ENCODE measurements around the gene MAD2L1BP. TPM values are rescaled to one million over a fixed set of nuclear protein-coding genes. Genes with fewer than 3 reads are reported as not detected.

The MAD2L1BP gene
- total and polyA plus RNA-seq, 2 of the 4 experiments (the other 2 are of a cell fraction): 28.1 to 50.2 TPM

- H3K9me1 ChIP-seq (ENCODE audit: insufficient read depth, low read length): peaks cover 32% of the 10 kb centered on the region
- H4K20me1 ChIP-seq (ENCODE audit: insufficient read depth, low read length): no peaks in the 10 kb centered on the region; the same call in 1 of the 2 replicates
- in situ Hi-C loops (cut with MboI; ENCODE audit: low sequenced_read_pairs): no loop called here
- H3K4ac ChIP-seq (ENCODE audit: low read depth, low read length): no peak overlapping the region
- CTCF ChIA-PET: no interaction called here
- no peak overlapping the region for H2BK15ac ChIP-seq (ENCODE audit: low read depth, low read length)
- H4K8ac ChIP-seq (ENCODE audit: low read depth in 2 of 2, low read length in 2 of 2): no peak overlapping the region
- H3K27me3 ChIP-seq (ENCODE audit: control insufficient read depth, insufficient read depth, low read length): no peaks in the 10 kb centered on the region
- no peak overlapping the region for H3K4me3 ChIP-seq (ENCODE audit: insufficient read depth, low read depth, low read length)
- no peak overlapping the region for H3K56ac ChIP-seq (ENCODE audit: extremely low read depth, insufficient read depth, low read length)
- no peak for TF ChIP-seq BHLHE40 (IDR thresholded peaks at IDR 0.05; ENCODE audit: low read depth, low read length)
- no peak for TF ChIP-seq MXI1 (IDR thresholded peaks at IDR 0.05; ENCODE audit: borderline replicate concordance, low read depth, low read length)
- TF ChIP-seq, protein P1, sequence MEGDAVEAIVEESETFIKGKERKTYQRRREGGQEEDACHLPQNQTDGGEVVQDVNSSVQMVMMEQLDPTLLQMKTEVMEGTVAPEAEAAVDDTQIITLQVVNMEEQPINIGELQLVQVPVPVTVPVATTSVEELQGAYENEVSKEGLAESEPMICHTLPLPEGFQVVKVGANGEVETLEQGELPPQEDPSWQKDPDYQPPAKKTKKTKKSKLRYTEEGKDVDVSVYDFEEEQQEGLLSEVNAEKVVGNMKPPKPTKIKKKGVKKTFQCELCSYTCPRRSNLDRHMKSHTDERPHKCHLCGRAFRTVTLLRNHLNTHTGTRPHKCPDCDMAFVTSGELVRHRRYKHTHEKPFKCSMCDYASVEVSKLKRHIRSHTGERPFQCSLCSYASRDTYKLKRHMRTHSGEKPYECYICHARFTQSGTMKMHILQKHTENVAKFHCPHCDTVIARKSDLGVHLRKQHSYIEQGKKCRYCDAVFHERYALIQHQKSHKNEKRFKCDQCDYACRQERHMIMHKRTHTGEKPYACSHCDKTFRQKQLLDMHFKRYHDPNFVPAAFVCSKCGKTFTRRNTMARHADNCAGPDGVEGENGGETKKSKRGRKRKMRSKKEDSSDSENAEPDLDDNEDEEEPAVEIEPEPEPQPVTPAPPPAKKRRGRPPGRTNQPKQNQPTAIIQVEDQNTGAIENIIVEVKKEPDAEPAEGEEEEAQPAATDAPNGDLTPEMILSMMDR (conservative IDR thresholded peaks at IDR 0.05; ENCODE audit: low read depth, low read length): no peak
- TF ChIP-seq ELK1 (IDR thresholded peaks at IDR 0.05; ENCODE audit: borderline replicate concordance, low read depth, low read length): no peak
- no peak for TF ChIP-seq RAD21 (IDR thresholded peaks at IDR 0.05; ENCODE audit: low read length)
- no peak for TF ChIP-seq NFE2L2 (IDR thresholded peaks at IDR 0.05; ENCODE audit: low read depth, low read length)
- TF ChIP-seq, protein P2, sequence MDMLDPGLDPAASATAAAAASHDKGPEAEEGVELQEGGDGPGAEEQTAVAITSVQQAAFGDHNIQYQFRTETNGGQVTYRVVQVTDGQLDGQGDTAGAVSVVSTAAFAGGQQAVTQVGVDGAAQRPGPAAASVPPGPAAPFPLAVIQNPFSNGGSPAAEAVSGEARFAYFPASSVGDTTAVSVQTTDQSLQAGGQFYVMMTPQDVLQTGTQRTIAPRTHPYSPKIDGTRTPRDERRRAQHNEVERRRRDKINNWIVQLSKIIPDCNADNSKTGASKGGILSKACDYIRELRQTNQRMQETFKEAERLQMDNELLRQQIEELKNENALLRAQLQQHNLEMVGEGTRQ (IDR thresholded peaks at IDR 0.05; ENCODE audit: low read depth, low read length): no peak
- no peak for TF ChIP-seq RCOR1 (IDR thresholded peaks at IDR 0.05; ENCODE audit: insufficient replicate concordance, low read length)
- no peak for TF ChIP-seq RFX5 (IDR thresholded peaks at IDR 0.05; ENCODE audit: low read depth, low read length)
- TF ChIP-seq CHD1 (IDR thresholded peaks at IDR 0.05; ENCODE audit: low read depth, low read length): no peak
- H3K4me1 ChIP-seq (ENCODE audit: control insufficient read depth, insufficient read depth, low read length): peaks cover 6% of the 10 kb centered on the region
- H2AK5ac ChIP-seq (ENCODE audit: low read depth, low read length): no peak overlapping the region
- no peak overlapping the region for H3K27ac ChIP-seq (ENCODE audit: insufficient read depth, low read length)
- H3K4me2 ChIP-seq (ENCODE audit: low read depth, low read length): no peak overlapping the region
- H3K14ac ChIP-seq (replicated peaks; ENCODE audit: low read depth, low read length): no peak overlapping the region
- no peak overlapping the region for H2AFZ ChIP-seq (replicated peaks; ENCODE audit: low read length, poor library complexity)
- H3K9ac ChIP-seq (ENCODE audit: low read depth, low read length): no peak overlapping the region
- WGBS, 2 experiments (ENCODE audit: extremely low coverage in 2 of 2, insufficient read length in 1 of 2): 100% methylated on average over 4 of the region's 12 CpGs; no CpG with 5 or more reads in 1 of the 2 experiments
- POLR2A ChIA-PET (ENCODE audit: unreplicated experiment): no interaction called here
- no peak overlapping the region for H3K23ac ChIP-seq (ENCODE audit: low read depth, low read length)
- BruUV-seq (replicated peaks): no TSS peak
- no peak overlapping the region for H3K18ac ChIP-seq (ENCODE audit: low read depth, low read length)
- peaks cover 58% of the 10 kb centered on the region for H3K36me3 ChIP-seq (ENCODE audit: control insufficient read depth, insufficient read depth, low read length)
- DNase-seq (no peak), ATAC-seq (ENCODE audit: low read depth) (no peak)
- H4K5ac ChIP-seq (ENCODE audit: low read depth, low read length): no peak overlapping the region
- no peak overlapping the region for H2BK5ac ChIP-seq (ENCODE audit: low read depth, low read length, poor library complexity, severe bottlenecking)
- dilution Hi-C loops (cut with HindIII; ENCODE audit: low sequenced_read_pairs, unreplicated experiment): no loop called here
- no peaks in the 10 kb centered on the region for H3K9me3 ChIP-seq (ENCODE audit: control insufficient read depth, insufficient read depth, low read length)
- H2BK20ac ChIP-seq (ENCODE audit: low read depth, low read length): no peak overlapping the region
- intact Hi-C loops (cut with micrococcal nuclease): no loop called here
- H4K91ac ChIP-seq (ENCODE audit: insufficient read depth, low read depth, low read length): no peak overlapping the region
- H2AK9ac ChIP-seq (replicated peaks; ENCODE audit: low read depth, low read length, poor library complexity): no peak overlapping the region
- no peak overlapping the region for H2BK120ac ChIP-seq (ENCODE audit: low read depth, low read length)
- peaks cover 49 to 86% of the 10 kb centered on the region in 2 experiments for H3K79me1 ChIP-seq (ENCODE audit: low read depth in 1 of 2, low read length in 2 of 2)
These were observed 11.5 kb upstream of the MAD2L1BP start for GRCh38 chr6:43623880-43624785.

Measured in IMR-90 (cell line).